Liver (tissue), 9 donors: ENCODE measurements around the gene ZMPSTE24. TPM values are rescaled to one million over a fixed set of nuclear protein-coding genes. Genes with fewer than 3 reads are reported as not detected.
A peak's percentile ranks its signal among the peaks of the same experiment; 100 is the strongest.

Source experiments
- DNase-seq: peaks from one replicate; pipeline ENCODE4 v3.0.0-alpha.2; 2017; ENCODE audit warnings: low spot score
- H3K27ac ChIP-seq, 2 donors: one replicate each; pipeline ENCODE4 v1.7.0; 2013; ENCODE audit warnings: inconsistent platforms in 2 of 2, low read length in 2 of 2, control low read depth in 1 of 2, low read depth in 1 of 2, mild to moderate bottlenecking in 1 of 2
- H3K27me3 ChIP-seq, 4 donors: one replicate each; pipeline versions ENCODE4 v1.6.1 to v1.7.0; 2013; ENCODE audit warnings: low read length in 3 of 4, inconsistent platforms in 1 of 4, mild to moderate bottlenecking in 1 of 4, moderate library complexity in 1 of 4; ENCODE audit not compliant: control insufficient read depth in 4 of 4, insufficient read depth in 4 of 4
- H3K36me3 ChIP-seq, 4 donors: one replicate each; pipeline versions ENCODE4 v1.6.1 to v1.7.0; 2013; ENCODE audit warnings: low read length in 3 of 4, mild to moderate bottlenecking in 3 of 4, low read depth in 1 of 4, moderate library complexity in 1 of 4; ENCODE audit not compliant: control insufficient read depth in 4 of 4, insufficient read depth in 3 of 4
- H3K4me1 ChIP-seq, 4 donors: one replicate each; pipeline versions ENCODE4 v1.6.1 to v1.7.0; 2013; ENCODE audit warnings: low read length in 3 of 4, mild to moderate bottlenecking in 3 of 4, moderate library complexity in 1 of 4; ENCODE audit not compliant: control insufficient read depth in 4 of 4, insufficient read depth in 4 of 4
- H3K4me3 ChIP-seq, 3 donors: one replicate each; pipeline versions ENCODE4 v1.6.1 to v1.7.0; 2013; ENCODE audit warnings: low read length in 3 of 3, control low read depth in 1 of 3, low read depth in 1 of 3, mild to moderate bottlenecking in 1 of 3
- H3K9ac ChIP-seq, 2 donors: one replicate each; pipeline ENCODE4 v1.7.0; 2013; ENCODE audit warnings: low read length in 2 of 2, mild to moderate bottlenecking in 2 of 2, moderate library complexity in 2 of 2, control low read depth in 1 of 2, low read depth in 1 of 2
- H3K9me3 ChIP-seq, 4 donors: one replicate each; pipeline versions ENCODE4 v1.6.1 to v1.7.0; 2013; ENCODE audit warnings: low read length in 3 of 4; ENCODE audit not compliant: control insufficient read depth in 4 of 4
- EGR1 ChIP-seq, 2 donors: IDR thresholded peaks; 2 replicates each; pipeline ENCODE4 v1.6.1; 2016 to 2018; ENCODE audit warnings: antibody characterized with exemption in 2 of 2, low read depth in 2 of 2
- FOXA1 ChIP-seq: IDR thresholded peaks from 2 replicates; pipeline ENCODE4 v1.6.1; 2016; ENCODE audit warnings: antibody characterized with exemption
- GABPA ChIP-seq, 2 donors: IDR thresholded peaks in 1 of 2; conservative IDR thresholded peaks in 1 of 2; 2 replicates each; pipeline ENCODE4 v1.6.1; 2016; ENCODE audit warnings: antibody characterized with exemption in 2 of 2, mild to moderate bottlenecking in 1 of 2, moderate library complexity in 1 of 2
- HNF4A ChIP-seq, 2 donors: conservative IDR thresholded peaks; 2 replicates each; pipeline ENCODE4 v1.6.1; 2016; ENCODE audit warnings: antibody characterized with exemption in 2 of 2, mild to moderate bottlenecking in 2 of 2
- HNF4G ChIP-seq: IDR thresholded peaks from 2 replicates; pipeline ENCODE4 v1.6.1; 2016; ENCODE audit warnings: antibody characterized with exemption
- JUND ChIP-seq, 2 donors: IDR thresholded peaks; 2 replicates each; pipeline ENCODE4 v1.6.1; 2016; ENCODE audit warnings: antibody characterized with exemption in 2 of 2
- NR2F2 ChIP-seq: IDR thresholded peaks from 2 replicates; pipeline ENCODE4 v1.6.1; 2016; ENCODE audit warnings: antibody characterized with exemption
- RAD21 ChIP-seq, 2 donors: IDR thresholded peaks; 2 replicates each; pipeline ENCODE4 v1.6.1; 2016; ENCODE audit warnings: antibody characterized with exemption in 2 of 2, mild to moderate bottlenecking in 2 of 2
- SP1 ChIP-seq: IDR thresholded peaks from 2 replicates; pipeline ENCODE4 v1.6.1; 2018; ENCODE audit warnings: antibody characterized with exemption, mild to moderate bottlenecking
- TAF1 ChIP-seq: conservative IDR thresholded peaks from 2 replicates; pipeline ENCODE4 v1.6.1; 2016; ENCODE audit warnings: antibody characterized with exemption, mild to moderate bottlenecking
- YY1 ChIP-seq: IDR thresholded peaks from 2 replicates; pipeline ENCODE4 v1.6.1; 2016; ENCODE audit warnings: antibody characterized with exemption, mild to moderate bottlenecking
- WGBS: extraction: QIAGEN DNeasy Blood & Tissue Kit; methylation state at CpG from one replicate; pipeline ENCODE4 v1.1.7; 2013; 5-methylcytosine and 5-hydroxymethylcytosine counted together
- polyA plus RNA-seq, 2 donors: library from polyadenylated mRNA; stranded (reverse) in 1 of 2; unstranded in 1 of 2; fragments of 200-250 nt in 1 of 2; fragments of >200 nt in 1 of 2; fragmentation: Nextera tagmentation in 1 of 2; extraction: Ambion mirVana in 1 of 2; gene quantifications; one replicate each; pipeline versions ENCODE4 v1.2.1 to v1.2.3, GENCODE V29; 2013 to 2015
- total RNA-seq, 2 donors: library from RNA; depleted of rRNA; stranded (reverse); fragments of >200 nt; gene quantifications; one replicate each; pipeline ENCODE4 v1.2.3, GENCODE V29; 2014
- TF ChIP-seq, protein P1 (sequence below): IDR thresholded peaks from 2 replicates; pipeline ENCODE4 v1.6.1; 2016; ENCODE audit warnings: antibody characterized with exemption, mild to moderate bottlenecking
- TF ChIP-seq, protein P2 (sequence below): fragments of 150-350 bp; IDR thresholded peaks from 2 replicates; pipeline ENCODE4 v1.5.1; 2017; ENCODE audit warnings: improper control_type of control experiment, low read depth, low read length; ENCODE audit not compliant: missing input control
- TF ChIP-seq, protein P3 (sequence below): IDR thresholded peaks from 2 replicates; pipeline ENCODE4 v1.6.1; 2016; ENCODE audit warnings: antibody characterized with exemption
- donor health status: healthy.
- donor health status: healthy.
- donor health status: healthy.
- donor health status: healthy.
- donor health status: healthy.

Gene ZMPSTE24
- total and polyA plus RNA-seq, 4 donors: 17.3 to 40.1 (median 22.6) TPM

DNA sequence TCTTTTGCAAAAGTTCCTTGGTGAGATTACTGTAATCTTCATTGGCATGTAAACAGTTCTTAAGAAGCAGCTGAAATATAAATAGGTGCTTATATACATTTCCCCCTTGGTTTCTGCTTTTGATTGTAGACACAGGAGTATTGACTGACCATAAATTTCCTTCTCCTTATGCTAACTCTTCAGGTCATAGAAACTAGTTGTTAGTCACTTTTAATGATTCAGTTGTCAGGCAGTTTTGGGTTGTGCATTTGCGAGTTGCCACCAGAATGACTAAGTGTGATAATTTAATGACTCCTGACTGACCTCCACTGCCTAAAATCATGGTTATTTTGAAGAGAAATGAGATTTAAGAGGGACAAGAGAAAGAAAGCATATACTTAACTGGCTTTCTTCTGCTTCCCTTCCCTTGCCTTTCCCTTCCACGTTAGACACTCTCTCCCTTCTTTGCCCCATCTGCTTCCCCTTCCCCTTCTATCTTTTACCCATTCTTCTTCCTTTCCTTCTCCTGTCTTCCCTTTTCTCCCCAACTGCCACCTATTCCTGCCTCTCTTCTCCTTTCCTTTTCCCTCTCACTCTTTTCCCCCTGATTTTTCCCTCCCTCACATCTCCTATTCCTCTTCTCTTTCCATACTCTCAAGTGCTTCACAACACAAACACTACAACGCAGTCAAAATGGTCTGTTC lies 12.3 kb downstream of the ZMPSTE24 start:
- 61% methylated on average over 3 of the region's 3 CpGs for WGBS
- Histone ChIP-seq H3K4me3 (no peak overlapping the region), H3K27me3 (no peaks in the 10 kb centered on the region), H3K9ac (no peak overlapping the region), H3K9me3 (no peaks in the 10 kb centered on the region), H3K4me1 (peaks cover 1 to 16% (median 9%) of the 10 kb centered on the region in 4 donors), H3K36me3 (peaks cover 10 to 22% (median 17%) of the 10 kb centered on the region in 4 donors), H3K27ac (no peak overlapping the region)
- DNase-seq: no peak
- TF ChIP-seq, protein P1, sequence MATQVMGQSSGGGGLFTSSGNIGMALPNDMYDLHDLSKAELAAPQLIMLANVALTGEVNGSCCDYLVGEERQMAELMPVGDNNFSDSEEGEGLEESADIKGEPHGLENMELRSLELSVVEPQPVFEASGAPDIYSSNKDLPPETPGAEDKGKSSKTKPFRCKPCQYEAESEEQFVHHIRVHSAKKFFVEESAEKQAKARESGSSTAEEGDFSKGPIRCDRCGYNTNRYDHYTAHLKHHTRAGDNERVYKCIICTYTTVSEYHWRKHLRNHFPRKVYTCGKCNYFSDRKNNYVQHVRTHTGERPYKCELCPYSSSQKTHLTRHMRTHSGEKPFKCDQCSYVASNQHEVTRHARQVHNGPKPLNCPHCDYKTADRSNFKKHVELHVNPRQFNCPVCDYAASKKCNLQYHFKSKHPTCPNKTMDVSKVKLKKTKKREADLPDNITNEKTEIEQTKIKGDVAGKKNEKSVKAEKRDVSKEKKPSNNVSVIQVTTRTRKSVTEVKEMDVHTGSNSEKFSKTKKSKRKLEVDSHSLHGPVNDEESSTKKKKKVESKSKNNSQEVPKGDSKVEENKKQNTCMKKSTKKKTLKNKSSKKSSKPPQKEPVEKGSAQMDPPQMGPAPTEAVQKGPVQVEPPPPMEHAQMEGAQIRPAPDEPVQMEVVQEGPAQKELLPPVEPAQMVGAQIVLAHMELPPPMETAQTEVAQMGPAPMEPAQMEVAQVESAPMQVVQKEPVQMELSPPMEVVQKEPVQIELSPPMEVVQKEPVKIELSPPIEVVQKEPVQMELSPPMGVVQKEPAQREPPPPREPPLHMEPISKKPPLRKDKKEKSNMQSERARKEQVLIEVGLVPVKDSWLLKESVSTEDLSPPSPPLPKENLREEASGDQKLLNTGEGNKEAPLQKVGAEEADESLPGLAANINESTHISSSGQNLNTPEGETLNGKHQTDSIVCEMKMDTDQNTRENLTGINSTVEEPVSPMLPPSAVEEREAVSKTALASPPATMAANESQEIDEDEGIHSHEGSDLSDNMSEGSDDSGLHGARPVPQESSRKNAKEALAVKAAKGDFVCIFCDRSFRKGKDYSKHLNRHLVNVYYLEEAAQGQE: no peak
- TF ChIP-seq, protein P2, sequence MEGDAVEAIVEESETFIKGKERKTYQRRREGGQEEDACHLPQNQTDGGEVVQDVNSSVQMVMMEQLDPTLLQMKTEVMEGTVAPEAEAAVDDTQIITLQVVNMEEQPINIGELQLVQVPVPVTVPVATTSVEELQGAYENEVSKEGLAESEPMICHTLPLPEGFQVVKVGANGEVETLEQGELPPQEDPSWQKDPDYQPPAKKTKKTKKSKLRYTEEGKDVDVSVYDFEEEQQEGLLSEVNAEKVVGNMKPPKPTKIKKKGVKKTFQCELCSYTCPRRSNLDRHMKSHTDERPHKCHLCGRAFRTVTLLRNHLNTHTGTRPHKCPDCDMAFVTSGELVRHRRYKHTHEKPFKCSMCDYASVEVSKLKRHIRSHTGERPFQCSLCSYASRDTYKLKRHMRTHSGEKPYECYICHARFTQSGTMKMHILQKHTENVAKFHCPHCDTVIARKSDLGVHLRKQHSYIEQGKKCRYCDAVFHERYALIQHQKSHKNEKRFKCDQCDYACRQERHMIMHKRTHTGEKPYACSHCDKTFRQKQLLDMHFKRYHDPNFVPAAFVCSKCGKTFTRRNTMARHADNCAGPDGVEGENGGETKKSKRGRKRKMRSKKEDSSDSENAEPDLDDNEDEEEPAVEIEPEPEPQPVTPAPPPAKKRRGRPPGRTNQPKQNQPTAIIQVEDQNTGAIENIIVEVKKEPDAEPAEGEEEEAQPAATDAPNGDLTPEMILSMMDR: no peak
- TF ChIP-seq NR2F2: no peak
- no peak for TF ChIP-seq TAF1
- TF ChIP-seq RAD21 (IDR thresholded peaks at IDR 0.05): no peak

DNA sequence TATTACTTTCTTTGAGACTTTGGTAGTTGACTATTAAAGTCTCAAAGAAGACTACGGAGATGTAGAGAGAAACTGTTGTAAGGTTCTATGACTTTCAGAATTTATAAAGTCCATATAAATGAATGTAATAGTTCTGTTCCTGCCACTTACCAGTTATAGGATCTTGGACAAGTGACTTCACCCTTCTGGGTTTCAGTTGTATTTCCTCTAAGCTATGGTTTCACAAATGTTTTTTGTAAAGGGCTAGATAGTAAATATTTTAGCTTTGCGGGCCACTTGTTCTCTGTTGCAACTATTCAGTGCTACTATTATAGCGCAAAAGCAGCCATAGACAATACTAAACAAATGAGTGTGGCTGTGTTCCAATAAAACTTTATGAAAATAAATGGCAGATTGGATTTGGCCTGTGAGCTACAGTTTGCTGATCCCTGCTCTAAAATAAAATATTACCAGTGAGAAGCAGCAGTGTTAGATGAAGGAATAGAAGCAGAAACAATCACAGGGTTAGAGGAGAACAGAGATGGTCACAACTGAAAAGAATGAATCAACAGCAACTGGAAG lies 14.7 kb downstream of the ZMPSTE24 start:
- DNase-seq: no peak
- 91% methylated on average over 3 of the region's 3 CpGs for WGBS
- H3K27me3 ChIP-seq: no peaks in the 10 kb centered on the region
- TF ChIP-seq EGR1 (IDR thresholded peaks at IDR 0.05; ENCODE audit: low read depth in 2 of 2): no peak
- no peak for TF ChIP-seq JUND (IDR thresholded peaks at IDR 0.05)
- TF ChIP-seq HNF4G: no peak
- peaks cover 2 to 11% (median 9%) of the 10 kb centered on the region in 4 donors for H3K4me1 ChIP-seq
- H3K9me3 ChIP-seq: no peaks in the 10 kb centered on the region
- no peak overlapping the region for H3K27ac ChIP-seq
- H3K4me3 ChIP-seq: no peak overlapping the region
- peaks cover 7 to 22% (median 16%) of the 10 kb centered on the region in 4 donors for H3K36me3 ChIP-seq
- H3K9ac ChIP-seq: no peak overlapping the region

DNA sequence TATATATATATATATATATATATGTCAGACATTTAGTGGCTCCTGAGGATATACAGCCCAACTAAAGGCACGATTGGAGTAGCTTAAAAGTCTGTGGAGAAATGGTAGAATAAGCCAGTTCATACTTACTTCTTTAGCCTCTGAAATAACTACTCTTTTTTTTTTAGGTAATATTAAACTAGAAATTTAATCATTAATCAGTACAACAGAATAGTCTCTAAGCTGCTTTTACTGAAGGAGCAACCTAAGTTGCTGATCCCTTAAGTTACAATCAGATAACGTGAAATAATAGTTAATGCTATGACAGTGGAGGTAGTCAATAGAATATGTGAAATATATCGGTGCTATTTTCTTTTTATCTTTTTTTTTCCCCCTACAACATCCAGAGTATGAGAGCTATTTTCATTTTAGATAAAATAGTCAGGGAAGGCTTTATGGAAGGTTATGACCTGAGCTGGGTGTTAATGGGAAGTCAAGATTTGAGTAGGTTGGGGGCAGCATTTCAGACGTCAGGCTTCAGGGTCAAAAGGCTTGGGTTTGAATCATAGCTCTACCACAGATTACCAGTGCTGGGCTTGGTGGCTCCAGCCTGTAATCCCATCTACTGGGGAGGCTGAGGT lies 15.6 kb downstream of the ZMPSTE24 start:
- Histone ChIP-seq H3K4me1 (peaks cover 2 to 11% (median 7%) of the 10 kb centered on the region in 4 donors), H3K9me3 (no peaks in the 10 kb centered on the region), H3K27me3 (no peaks in the 10 kb centered on the region), H3K4me3 (no peak overlapping the region), H3K27ac (peak overlapping the region in 1 of 2 donors; percentile 10), H3K36me3 (peaks cover 7 to 22% (median 16%) of the 10 kb centered on the region in 4 donors), H3K9ac (peak overlapping the region in 1 of 2 donors; percentile 29)
- DNase-seq: no peak
- TF ChIP-seq, protein P3, sequence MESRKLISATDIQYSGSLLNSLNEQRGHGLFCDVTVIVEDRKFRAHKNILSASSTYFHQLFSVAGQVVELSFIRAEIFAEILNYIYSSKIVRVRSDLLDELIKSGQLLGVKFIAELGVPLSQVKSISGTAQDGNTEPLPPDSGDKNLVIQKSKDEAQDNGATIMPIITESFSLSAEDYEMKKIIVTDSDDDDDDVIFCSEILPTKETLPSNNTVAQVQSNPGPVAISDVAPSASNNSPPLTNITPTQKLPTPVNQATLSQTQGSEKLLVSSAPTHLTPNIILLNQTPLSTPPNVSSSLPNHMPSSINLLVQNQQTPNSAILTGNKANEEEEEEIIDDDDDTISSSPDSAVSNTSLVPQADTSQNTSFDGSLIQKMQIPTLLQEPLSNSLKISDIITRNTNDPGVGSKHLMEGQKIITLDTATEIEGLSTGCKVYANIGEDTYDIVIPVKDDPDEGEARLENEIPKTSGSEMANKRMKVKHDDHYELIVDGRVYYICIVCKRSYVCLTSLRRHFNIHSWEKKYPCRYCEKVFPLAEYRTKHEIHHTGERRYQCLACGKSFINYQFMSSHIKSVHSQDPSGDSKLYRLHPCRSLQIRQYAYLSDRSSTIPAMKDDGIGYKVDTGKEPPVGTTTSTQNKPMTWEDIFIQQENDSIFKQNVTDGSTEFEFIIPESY: no peak
- TF ChIP-seq GABPA (IDR thresholded peaks at IDR 0.05 in 1 of 2, conservative IDR thresholded peaks at IDR 0.05 in 1 of 2) (no peak), SP1 (peak; percentile 41), HNF4G (peak; percentile 12), YY1 (no peak), FOXA1 (no peak), RAD21 (IDR thresholded peaks at IDR 0.05) (no peak), HNF4A (conservative IDR thresholded peaks at IDR 0.05) (peak in 1 of 2 donors; percentile 23), EGR1 (IDR thresholded peaks at IDR 0.05; ENCODE audit: low read depth in 2 of 2) (no peak), NR2F2 (no peak)
- TF ChIP-seq, protein P2: no peak
- WGBS: 36% methylated on average over 4 of the region's 4 CpGs
